ENCODE measurements around the gene LARGE1. TPM values are rescaled to one million over a fixed set of nuclear protein-coding genes. Genes with fewer than 3 reads are reported as not detected.

The LARGE1 gene
- 4.1 and 4.6 TPM in 2 replicates for total RNA-seq

DNA sequence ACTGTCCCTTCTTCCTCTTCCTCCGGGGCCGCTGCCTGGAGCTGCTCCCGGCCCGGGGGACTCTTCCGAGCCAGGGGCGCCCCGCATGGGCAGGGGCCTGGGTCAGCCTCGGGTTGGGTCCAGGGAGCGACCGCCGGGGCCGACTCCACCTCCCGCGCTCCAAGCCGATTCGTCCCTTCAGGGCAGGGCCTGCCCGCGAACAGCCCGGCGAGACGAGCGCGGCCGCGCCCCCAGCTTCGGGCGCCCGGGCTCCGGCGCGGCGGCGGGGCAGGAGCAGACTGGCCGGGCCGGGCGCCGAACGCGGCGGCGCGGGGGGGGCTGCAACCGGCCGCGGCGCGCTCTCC, at the start of gene LARGE1:
Gene LARGE1 (minus strand): TSS at position 280 of the 344 bp plus-strand sequence.

Small RNAs within 50 kb of the gene (small RNA-seq; reads per million reads assigned to genes)
- gene MIR4764 (not detected), gene SNORA50B (not detected)
